K562 (cell line): ENCODE measurements around the gene AKT2. TPM values are rescaled to one million over a fixed set of nuclear protein-coding genes. Genes with fewer than 3 reads are reported as not detected.

ENCODE experiments used
- ATAC-seq: fragments of 200-7000 bp; cut with Tn5 transposase; 3 replicates; pipeline ENCODE4 v1.9.1; 2020; ENCODE audit warnings: moderate library complexity
- BruUV-seq: library from RNA; stranded (reverse); fragments of 400-500 nt; replicated peaks from 2 replicates; lab custom pipeline; 2021; lab: Mats Ljungman, UMichigan
- CTCF ChIA-PET: fragments of 300-600 bp; formaldehyde crosslinking; extraction: SDS; loops from one replicate; lab custom pipeline; 2021; ENCODE audit warnings: low intra/inter-chr PET ratio; lab: Yijun Ruan, JAX
- POLR2A ChIA-PET: fragments of 300-600, 350-650 bp; sonication (Branson Sonifier 250); formaldehyde crosslinking; extraction: SDS; loops from one replicate; lab custom pipeline; 2021; ENCODE audit warnings: antibody characterized with exemption, inconsistent platforms; lab: Yijun Ruan, JAX
- DNase-seq, 4 experiments: peaks; one replicate each; pipeline versions ENCODE4 v3.0.0 to v3.0.0-alpha.2; 2011 to 2018; ENCODE audit warnings: low spot score in 3 of 4, mixed read lengths in 3 of 4; ENCODE audit errors: extremely low read depth in 1 of 4
- FAIRE-seq: peaks from 2 replicates; lab custom pipeline; 2011; peaks lifted over from hg19 to GRCh38; lab: Jason Lieb, UNC
- H2AFZ ChIP-seq: 2 replicates; pipeline ENCODE4 v1.6.0; 2011; ENCODE audit warnings: low read depth, low read length, control low read depth, inconsistent platforms
- H3K27ac ChIP-seq: fragments of 200-600 bp; 3 replicates; pipeline ENCODE4 v1.8.0; 2011; ENCODE audit warnings: low read depth, mild to moderate bottlenecking, control low read depth, inconsistent platforms, low read length, moderate library complexity, mixed read lengths; ENCODE audit errors: extremely low read depth
- H3K27me3 ChIP-seq, 2 experiments: fragments of 300-600 bp in 1 of 2; 2 replicates in 1 of 2; 3 replicates in 1 of 2; pipeline versions ENCODE4 v1.6.0 to v1.8.0; 2011; ENCODE audit warnings: inconsistent platforms in 2 of 2, low read length in 2 of 2, mild to moderate bottlenecking in 1 of 2, mixed read lengths in 1 of 2, moderate library complexity in 1 of 2; ENCODE audit not compliant: control insufficient read depth in 2 of 2, insufficient read depth in 2 of 2
- H3K36me3 ChIP-seq: fragments of 300-600 bp; 3 replicates; pipeline ENCODE4 v1.8.0; 2011; ENCODE audit warnings: mild to moderate bottlenecking, low read length, inconsistent platforms; ENCODE audit not compliant: control insufficient read depth, insufficient read depth
- H3K4me1 ChIP-seq, 2 experiments: fragments of 200-600 bp in 1 of 2; replicated peaks in 1 of 2; 2 replicates in 1 of 2; 3 replicates in 1 of 2; pipeline versions ENCODE4 v1.5.1 to v1.8.0; 2011; ENCODE audit warnings: inconsistent platforms in 2 of 2, low read length in 2 of 2, mild to moderate bottlenecking in 1 of 2, mixed read lengths in 1 of 2, moderate library complexity in 1 of 2; ENCODE audit not compliant: control insufficient read depth in 2 of 2, insufficient read depth in 2 of 2
- H3K4me2 ChIP-seq: 2 replicates; pipeline ENCODE4 v1.6.1; 2011; ENCODE audit warnings: low read length, control low read depth, inconsistent platforms, mixed read lengths; ENCODE audit not compliant: insufficient read depth
- H3K4me3 ChIP-seq: fragments of 200-600 bp; sonication (generic), shearing (Covaris generic); 2 replicates; pipeline ENCODE4 v1.5.1; 2016; ENCODE audit warnings: control low read depth, inconsistent platforms
- H3K79me2 ChIP-seq: fragments of 200-600 bp; 3 replicates; pipeline ENCODE4 v1.8.0; 2011; ENCODE audit warnings: low read length, inconsistent platforms; ENCODE audit not compliant: control insufficient read depth, insufficient read depth
- H3K9ac ChIP-seq, 2 experiments: 2 replicates each; pipeline versions ENCODE4 v1.6.0 to v1.6.1; 2011; ENCODE audit warnings: low read depth in 2 of 2, low read length in 2 of 2, control low read depth in 1 of 2, inconsistent platforms in 1 of 2, mild to moderate bottlenecking in 1 of 2, mixed read lengths in 1 of 2; ENCODE audit not compliant: insufficient read depth in 1 of 2
- H3K9me1 ChIP-seq: one replicate; pipeline ENCODE4 v1.6.0; 2011; ENCODE audit warnings: inconsistent platforms, mild to moderate bottlenecking, low read length, moderate library complexity; ENCODE audit not compliant: control insufficient read depth, insufficient read depth
- H3K9me3 ChIP-seq: replicated peaks from 2 replicates; pipeline ENCODE4 v1.5.1; 2011; ENCODE audit warnings: low read depth, low read length, inconsistent platforms; ENCODE audit not compliant: control insufficient read depth, insufficient read depth
- H4K20me1 ChIP-seq: replicated peaks from 2 replicates; pipeline ENCODE4 v1.6.1; 2011; ENCODE audit warnings: low read length, inconsistent platforms, mixed read lengths; ENCODE audit not compliant: control insufficient read depth, insufficient read depth
- ERF ChIP-seq: fragments of 450-650 bp; formaldehyde crosslinking; IDR thresholded peaks from 2 replicates; pipeline ENCODE4 v1.4.0; 2020; ENCODE audit warnings: mild to moderate bottlenecking, mixed read lengths
- MCM2 ChIP-seq: fragments of 450-650 bp; IDR thresholded peaks from 2 replicates; pipeline ENCODE4 v1.6.1; 2017; ENCODE audit warnings: low read depth, mild to moderate bottlenecking
- POU5F1 ChIP-seq: fragments of 150-350 bp; IDR thresholded peaks from 2 replicates; pipeline ENCODE4 v1.6.1; 2014; ENCODE audit warnings: borderline replicate concordance, low read length, low read depth, mild to moderate bottlenecking; ENCODE audit not compliant: partially characterized antibody
- PPARD ChIP-seq: fragments of 250-450 bp; sonication (Bioruptor Pico); IDR thresholded peaks from 2 replicates; pipeline ENCODE4 v1.8.0; 2022; ENCODE audit warnings: inconsistent platforms, mild to moderate bottlenecking, moderate library complexity
- RCOR1 ChIP-seq, 2 experiments: IDR thresholded peaks; 2 replicates each; pipeline ENCODE4 v1.6.1; 2012; ENCODE audit warnings: low read depth in 2 of 2, low read length in 2 of 2, borderline replicate concordance in 1 of 2, improper control_type of control experiment in 1 of 2
- TEAD4 ChIP-seq, 2 experiments: sonication (generic) in 1 of 2; formaldehyde crosslinking in 1 of 2; IDR thresholded peaks; 2 replicates each; pipeline versions ENCODE4 v1.6.1 to v1.8.0; 2012 to 2022; ENCODE audit warnings: borderline replicate concordance in 1 of 2, inconsistent platforms in 1 of 2, low read length in 1 of 2, mild to moderate bottlenecking in 1 of 2, missing genetic modification reagents in 1 of 2
- WGBS: fragments of 100-300 bp; shearing (Covaris generic); methylation state at CpG from one replicate; pipeline ENCODE4 v1.1.6; 2016; ENCODE audit warnings: low coverage, mixed read lengths; ENCODE audit not compliant: insufficient coverage; ENCODE audit errors: missing lambda C conversion rate; 5-methylcytosine and 5-hydroxymethylcytosine counted together
- in situ Hi-C: fragments of 300-500 bp; cut with MboI; formaldehyde crosslinking; loops from 4 replicates; pipeline ENCODE4 v1.15.0; 2018; ENCODE audit warnings: inconsistent platforms, mixed read lengths
- intact Hi-C: fragments of 100-400 bp; cut with micrococcal nuclease; formaldehyde crosslinking; loops from 2 replicates; pipeline ENCODE4 v1.14.2; 2022
- polyA plus RNA-seq, 8 experiments: library from polyadenylated mRNA; depleted of rRNA in 4 of 8; stranded (reverse) in 5 of 8; unstranded in 3 of 8; fragments of >200 nt; fragmentation: Nextera tagmentation in 2 of 8; fragmentation: Illumina TruSeq in 1 of 8; extraction: Ambion mirVana in 2 of 8; extraction: Trizol in 1 of 8; gene quantifications; 2 replicates each; pipeline versions ENCODE4 v1.2.1 to v1.2.3, GENCODE V29; 2011 to 2014; ENCODE audit warnings: inconsistent platforms in 1 of 8, missing spikeins in 1 of 8
- total RNA-seq, 7 experiments: library from RNA; depleted of rRNA in 6 of 7; stranded (reverse); fragments of >200 nt in 6 of 7; fragmentation: Illumina TruSeq in 2 of 7; extraction: Trizol in 2 of 7; gene quantifications; 2 replicates each; pipeline versions ENCODE4 v1.2.1 to v1.2.3, GENCODE V29; 2011 to 2021; ENCODE audit warnings: low replicate concordance in 1 of 7
- TF ChIP-seq, protein P1 (sequence below), 2 experiments: fragments of 450-650 bp; IDR thresholded peaks; 2 replicates each; pipeline ENCODE4 v1.6.1; 2018; ENCODE audit warnings: mild to moderate bottlenecking in 2 of 2, low read depth in 1 of 2; ENCODE audit not compliant: partially characterized antibody in 2 of 2
- TF ChIP-seq, protein P2 (sequence below): fragments of 450-650 bp; IDR thresholded peaks from 2 replicates; pipeline ENCODE4 v1.6.1; 2017; ENCODE audit warnings: antibody characterized with exemption
- TF ChIP-seq, protein P3 (sequence below): fragments of 250-450 bp; sonication (Bioruptor Pico); IDR thresholded peaks from 2 replicates; pipeline ENCODE4 v1.5.0; 2020; ENCODE audit warnings: mild to moderate bottlenecking, borderline replicate concordance

The AKT2 gene
- total and polyA plus RNA-seq, 9 of the 15 experiments (the other 6 are each of a cell fraction or from before 2014, with no cell fraction given), result 1.1 to 132 (median 67.7) TPM

DNA sequence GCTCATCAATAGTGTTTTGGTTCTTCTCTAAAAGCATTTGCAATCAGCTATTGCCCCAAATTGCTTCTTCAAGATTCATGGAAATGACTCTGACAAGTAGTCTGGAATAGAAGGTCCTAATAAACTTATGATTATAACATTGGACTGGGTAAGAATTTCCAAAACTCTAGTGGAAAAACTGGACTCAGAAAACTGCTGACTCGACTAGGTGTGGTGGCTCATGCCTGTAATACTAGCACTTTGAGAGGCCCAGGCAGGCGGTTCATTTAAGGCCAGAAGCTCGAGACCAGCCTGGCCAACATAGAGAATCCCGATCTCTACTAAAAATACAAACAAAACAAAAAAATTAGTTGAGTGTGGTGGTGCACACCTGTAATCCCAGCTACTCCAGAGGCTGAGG lies 15.5 kb upstream of the AKT2 start (continued):
- TF ChIP-seq, protein P1, sequence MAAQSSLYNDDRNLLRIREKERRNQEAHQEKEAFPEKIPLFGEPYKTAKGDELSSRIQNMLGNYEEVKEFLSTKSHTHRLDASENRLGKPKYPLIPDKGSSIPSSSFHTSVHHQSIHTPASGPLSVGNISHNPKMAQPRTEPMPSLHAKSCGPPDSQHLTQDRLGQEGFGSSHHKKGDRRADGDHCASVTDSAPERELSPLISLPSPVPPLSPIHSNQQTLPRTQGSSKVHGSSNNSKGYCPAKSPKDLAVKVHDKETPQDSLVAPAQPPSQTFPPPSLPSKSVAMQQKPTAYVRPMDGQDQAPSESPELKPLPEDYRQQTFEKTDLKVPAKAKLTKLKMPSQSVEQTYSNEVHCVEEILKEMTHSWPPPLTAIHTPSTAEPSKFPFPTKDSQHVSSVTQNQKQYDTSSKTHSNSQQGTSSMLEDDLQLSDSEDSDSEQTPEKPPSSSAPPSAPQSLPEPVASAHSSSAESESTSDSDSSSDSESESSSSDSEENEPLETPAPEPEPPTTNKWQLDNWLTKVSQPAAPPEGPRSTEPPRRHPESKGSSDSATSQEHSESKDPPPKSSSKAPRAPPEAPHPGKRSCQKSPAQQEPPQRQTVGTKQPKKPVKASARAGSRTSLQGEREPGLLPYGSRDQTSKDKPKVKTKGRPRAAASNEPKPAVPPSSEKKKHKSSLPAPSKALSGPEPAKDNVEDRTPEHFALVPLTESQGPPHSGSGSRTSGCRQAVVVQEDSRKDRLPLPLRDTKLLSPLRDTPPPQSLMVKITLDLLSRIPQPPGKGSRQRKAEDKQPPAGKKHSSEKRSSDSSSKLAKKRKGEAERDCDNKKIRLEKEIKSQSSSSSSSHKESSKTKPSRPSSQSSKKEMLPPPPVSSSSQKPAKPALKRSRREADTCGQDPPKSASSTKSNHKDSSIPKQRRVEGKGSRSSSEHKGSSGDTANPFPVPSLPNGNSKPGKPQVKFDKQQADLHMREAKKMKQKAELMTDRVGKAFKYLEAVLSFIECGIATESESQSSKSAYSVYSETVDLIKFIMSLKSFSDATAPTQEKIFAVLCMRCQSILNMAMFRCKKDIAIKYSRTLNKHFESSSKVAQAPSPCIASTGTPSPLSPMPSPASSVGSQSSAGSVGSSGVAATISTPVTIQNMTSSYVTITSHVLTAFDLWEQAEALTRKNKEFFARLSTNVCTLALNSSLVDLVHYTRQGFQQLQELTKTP (IDR thresholded peaks at IDR 0.05; ENCODE audit: low read depth in 1 of 2, partially characterized antibody in 2 of 2), result no peak

DNA sequence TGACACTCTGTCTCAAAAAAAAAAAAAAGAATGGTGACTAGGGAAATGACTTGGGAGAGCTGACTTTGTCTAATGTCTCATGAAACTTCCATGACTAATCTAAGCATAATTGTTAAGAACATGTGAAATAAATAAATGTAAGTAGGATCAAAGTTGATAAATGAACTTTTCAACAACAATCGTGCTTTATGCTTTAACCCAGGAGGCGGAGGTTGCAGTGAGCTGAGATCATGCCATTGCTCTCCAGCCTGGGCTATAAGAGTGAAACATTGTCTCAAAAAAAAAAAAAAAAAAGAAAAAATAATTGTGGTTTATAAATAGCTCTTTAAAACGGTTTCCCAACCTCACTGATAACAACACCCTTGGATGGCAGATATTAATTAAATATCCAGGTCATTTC lies 12.9 kb upstream of the AKT2 start:
- H3K36me3 ChIP-seq, result no peaks in the 10 kb centered on the region
- no peaks in the 10 kb centered on the region for H3K27me3 ChIP-seq
- in situ Hi-C loops, result no loop called here
- no peak overlapping the region for H3K9ac ChIP-seq
- ATAC-seq, result no peak
- no peaks in the 10 kb centered on the region for H3K9me3 ChIP-seq
- no peak overlapping the region for H3K4me2 ChIP-seq
- POLR2A ChIA-PET, result interaction anchor here (0.6 kb wide), 1 partner anchor 156 kb away, joined by 3 read pairs; no protein-coding TSS in a partner anchor
- no peak overlapping the region for H3K27ac ChIP-seq
- TF ChIP-seq POU5F1 (no peak), RCOR1 (IDR thresholded peaks at IDR 0.05; ENCODE audit: borderline replicate concordance in 1 of 2, low read depth in 2 of 2, low read length in 2 of 2) (no peak), MCM2 (no peak), ERF (CRISPR knock-in tag) (no peak), PPARD (CRISPR knock-in tag) (no peak), TEAD4 (IDR thresholded peaks at IDR 0.05; ENCODE audit: low read length) (no peak), TEAD4 (CRISPR knock-in tag; IDR thresholded peaks at IDR 0.05; ENCODE audit: borderline replicate concordance) (no peak)
- TF ChIP-seq, protein P2, sequence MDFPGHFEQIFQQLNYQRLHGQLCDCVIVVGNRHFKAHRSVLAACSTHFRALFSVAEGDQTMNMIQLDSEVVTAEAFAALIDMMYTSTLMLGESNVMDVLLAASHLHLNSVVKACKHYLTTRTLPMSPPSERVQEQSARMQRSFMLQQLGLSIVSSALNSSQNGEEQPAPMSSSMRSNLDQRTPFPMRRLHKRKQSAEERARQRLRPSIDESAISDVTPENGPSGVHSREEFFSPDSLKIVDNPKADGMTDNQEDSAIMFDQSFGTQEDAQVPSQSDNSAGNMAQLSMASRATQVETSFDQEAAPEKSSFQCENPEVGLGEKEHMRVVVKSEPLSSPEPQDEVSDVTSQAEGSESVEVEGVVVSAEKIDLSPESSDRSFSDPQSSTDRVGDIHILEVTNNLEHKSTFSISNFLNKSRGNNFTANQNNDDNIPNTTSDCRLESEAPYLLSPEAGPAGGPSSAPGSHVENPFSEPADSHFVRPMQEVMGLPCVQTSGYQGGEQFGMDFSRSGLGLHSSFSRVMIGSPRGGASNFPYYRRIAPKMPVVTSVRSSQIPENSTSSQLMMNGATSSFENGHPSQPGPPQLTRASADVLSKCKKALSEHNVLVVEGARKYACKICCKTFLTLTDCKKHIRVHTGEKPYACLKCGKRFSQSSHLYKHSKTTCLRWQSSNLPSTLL, result no peak
- TF ChIP-seq, protein P3, sequence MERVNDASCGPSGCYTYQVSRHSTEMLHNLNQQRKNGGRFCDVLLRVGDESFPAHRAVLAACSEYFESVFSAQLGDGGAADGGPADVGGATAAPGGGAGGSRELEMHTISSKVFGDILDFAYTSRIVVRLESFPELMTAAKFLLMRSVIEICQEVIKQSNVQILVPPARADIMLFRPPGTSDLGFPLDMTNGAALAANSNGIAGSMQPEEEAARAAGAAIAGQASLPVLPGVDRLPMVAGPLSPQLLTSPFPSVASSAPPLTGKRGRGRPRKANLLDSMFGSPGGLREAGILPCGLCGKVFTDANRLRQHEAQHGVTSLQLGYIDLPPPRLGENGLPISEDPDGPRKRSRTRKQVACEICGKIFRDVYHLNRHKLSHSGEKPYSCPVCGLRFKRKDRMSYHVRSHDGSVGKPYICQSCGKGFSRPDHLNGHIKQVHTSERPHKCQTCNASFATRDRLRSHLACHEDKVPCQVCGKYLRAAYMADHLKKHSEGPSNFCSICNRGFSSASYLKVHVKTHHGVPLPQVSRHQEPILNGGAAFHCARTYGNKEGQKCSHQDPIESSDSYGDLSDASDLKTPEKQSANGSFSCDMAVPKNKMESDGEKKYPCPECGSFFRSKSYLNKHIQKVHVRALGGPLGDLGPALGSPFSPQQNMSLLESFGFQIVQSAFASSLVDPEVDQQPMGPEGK, result no peak
- CTCF ChIA-PET, result no interaction called here
- 49% methylated on average over 3 of the region's 3 CpGs for WGBS
- no peaks in the 10 kb centered on the region; a peak in 1 of 5 replicates for H3K4me1 ChIP-seq
- H3K79me2 ChIP-seq, result no peaks in the 10 kb centered on the region
- no peak for FAIRE-seq
- no TSS peak for BruUV-seq
- H2AFZ ChIP-seq, result no peak overlapping the region
- no peak overlapping the region for H3K4me3 ChIP-seq
- no peak for DNase-seq
- intact Hi-C loops, result no loop called here
- no peaks in the 10 kb centered on the region for H4K20me1 ChIP-seq
- no peaks in the 10 kb centered on the region for H3K9me1 ChIP-seq
